ENCODE data around the gene TLX1. TPM values are rescaled to one million over a fixed set of nuclear protein-coding genes. Genes with fewer than 3 reads are reported as not detected.

Gene TLX1
- total RNA-seq, 1 experiment from 2014 or later: not detected

- ChIA-PET CTCF (no interaction called here), POLR2A (ENCODE audit: unreplicated experiment) (no interaction called here)
- H3K4me2 ChIP-seq: no peak overlapping the region
- H3F3A ChIP-seq (ENCODE audit: insufficient read depth, low read depth): no peaks in the 10 kb centered on the region
- no peaks in the 10 kb centered on the region for H3K4me1 ChIP-seq (replicated peaks; ENCODE audit: insufficient read depth)
- H3K27ac ChIP-seq: no peak overlapping the region
- TF ChIP-seq EZH2 (IDR thresholded peaks at IDR 0.05; ENCODE audit: low read depth): no peak
- DNase-seq: no peak
- H4K20me1 ChIP-seq (ENCODE audit: insufficient read depth): no peaks in the 10 kb centered on the region
- H3K79me2 ChIP-seq (ENCODE audit: low read depth): no peaks in the 10 kb centered on the region
- no TSS peak for BruUV-seq (replicated peaks)
- intact Hi-C loops (cut with micrococcal nuclease; ENCODE audit: unreplicated experiment): no loop called here
- H3K27me3 ChIP-seq (ENCODE audit: insufficient read depth, low read depth): 0 out of 2 replicates have a peak, but pooled peaks cover 10% of the 10 kb centered on the region
- H3K4me3 ChIP-seq: no peak overlapping the region
- H2AFZ ChIP-seq: no peak overlapping the region
- H3K36me3 ChIP-seq (ENCODE audit: low read depth): no peaks in the 10 kb centered on the region
- no peaks in the 10 kb centered on the region for H3K9me2 ChIP-seq (ENCODE audit: insufficient read depth)
- no peaks in the 10 kb centered on the region for H3K9me3 ChIP-seq (ENCODE audit: insufficient read depth, low read depth)
These were observed 4.3 kb downstream of the TLX1 start for GRCh38 chr10:101135141-101136006.

- Histone ChIP-seq H3K4me2 (no peak overlapping the region), H4K20me1 (ENCODE audit: insufficient read depth) (no peaks in the 10 kb centered on the region), H2AFZ (no peak overlapping the region), H3K4me1 (replicated peaks; ENCODE audit: insufficient read depth) (no peaks in the 10 kb centered on the region), H3K27ac (no peak overlapping the region), H3K9me3 (ENCODE audit: insufficient read depth, low read depth) (no peaks in the 10 kb centered on the region), H3F3A (ENCODE audit: insufficient read depth, low read depth) (no peaks in the 10 kb centered on the region), H3K9me2 (ENCODE audit: insufficient read depth) (no peaks in the 10 kb centered on the region), H3K4me3 (no peak overlapping the region), H3K27me3 (ENCODE audit: insufficient read depth, low read depth) (0 out of 2 replicates have a peak, but pooled peaks cover 7% of the 10 kb centered on the region), H3K79me2 (ENCODE audit: low read depth) (no peaks in the 10 kb centered on the region), H3K36me3 (ENCODE audit: low read depth) (no peaks in the 10 kb centered on the region)
- intact Hi-C loops (cut with micrococcal nuclease; ENCODE audit: unreplicated experiment): no loop called here
- TF ChIP-seq CTCF (conservative IDR thresholded peaks at IDR 0.05) (no peak), EZH2 (IDR thresholded peaks at IDR 0.05; ENCODE audit: low read depth) (no peak)
- BruUV-seq (replicated peaks): no TSS peak
- CTCF ChIA-PET: no interaction called here
- POLR2A ChIA-PET (ENCODE audit: unreplicated experiment): no interaction called here
- no peak for DNase-seq
These were observed 5.1 kb downstream of the TLX1 start for GRCh38 chr10:101136007-101136707.

- H3K36me3 ChIP-seq (ENCODE audit: low read depth): no peaks in the 10 kb centered on the region
- intact Hi-C loops (cut with micrococcal nuclease; ENCODE audit: unreplicated experiment): no loop called here
- no TSS peak for BruUV-seq (replicated peaks)
- no peak for DNase-seq
- H2AFZ ChIP-seq: no peak overlapping the region
- TF ChIP-seq CTCF (conservative IDR thresholded peaks at IDR 0.05) (no peak), EZH2 (IDR thresholded peaks at IDR 0.05; ENCODE audit: low read depth) (no peak)
- H3K27ac ChIP-seq: no peak overlapping the region
- no peaks in the 10 kb centered on the region for H3F3A ChIP-seq (ENCODE audit: insufficient read depth, low read depth)
- no peaks in the 10 kb centered on the region for H3K79me2 ChIP-seq (ENCODE audit: low read depth)
- CTCF ChIA-PET: no interaction called here
- no peaks in the 10 kb centered on the region for H3K4me1 ChIP-seq (replicated peaks; ENCODE audit: insufficient read depth)
- POLR2A ChIA-PET (ENCODE audit: unreplicated experiment): no interaction called here
- no peaks in the 10 kb centered on the region for H4K20me1 ChIP-seq (ENCODE audit: insufficient read depth)
- H3K9me2 ChIP-seq (ENCODE audit: insufficient read depth): no peaks in the 10 kb centered on the region
- no peak overlapping the region for H3K4me2 ChIP-seq
- H3K27me3 ChIP-seq (ENCODE audit: insufficient read depth, low read depth): 0 out of 2 replicates have a peak, but pooled peaks cover 7% of the 10 kb centered on the region
- no peaks in the 10 kb centered on the region for H3K9me3 ChIP-seq (ENCODE audit: insufficient read depth, low read depth)
- no peak overlapping the region for H3K4me3 ChIP-seq
These were observed 5.6 kb downstream of the TLX1 start for GRCh38 chr10:101136708-101137121.
